NCI-H526 treated with DMSO at 0.1 percent for 48 hours (cell line): Measurements from ENCODE around the gene SNAI1.
"Not testable (repeated sequence)": the region's sequence is repeated elsewhere in the genome, so short reads cannot be mapped to it uniquely, and the experiment has no call there.

Experiments used
- DNase-seq: peaks from one replicate; lab custom pipeline; 2025; lab: John Stamatoyannopoulos, UW

SNAI1 gene

GRCh38 chr20:49987015-49987867, 4.5 kb downstream of the SNAI1 start:
- no peak for DNase-seq

- no peak for DNase-seq
These were observed 5.3 kb downstream of the SNAI1 start for GRCh38 chr20:49987868-49988690.

DNA sequence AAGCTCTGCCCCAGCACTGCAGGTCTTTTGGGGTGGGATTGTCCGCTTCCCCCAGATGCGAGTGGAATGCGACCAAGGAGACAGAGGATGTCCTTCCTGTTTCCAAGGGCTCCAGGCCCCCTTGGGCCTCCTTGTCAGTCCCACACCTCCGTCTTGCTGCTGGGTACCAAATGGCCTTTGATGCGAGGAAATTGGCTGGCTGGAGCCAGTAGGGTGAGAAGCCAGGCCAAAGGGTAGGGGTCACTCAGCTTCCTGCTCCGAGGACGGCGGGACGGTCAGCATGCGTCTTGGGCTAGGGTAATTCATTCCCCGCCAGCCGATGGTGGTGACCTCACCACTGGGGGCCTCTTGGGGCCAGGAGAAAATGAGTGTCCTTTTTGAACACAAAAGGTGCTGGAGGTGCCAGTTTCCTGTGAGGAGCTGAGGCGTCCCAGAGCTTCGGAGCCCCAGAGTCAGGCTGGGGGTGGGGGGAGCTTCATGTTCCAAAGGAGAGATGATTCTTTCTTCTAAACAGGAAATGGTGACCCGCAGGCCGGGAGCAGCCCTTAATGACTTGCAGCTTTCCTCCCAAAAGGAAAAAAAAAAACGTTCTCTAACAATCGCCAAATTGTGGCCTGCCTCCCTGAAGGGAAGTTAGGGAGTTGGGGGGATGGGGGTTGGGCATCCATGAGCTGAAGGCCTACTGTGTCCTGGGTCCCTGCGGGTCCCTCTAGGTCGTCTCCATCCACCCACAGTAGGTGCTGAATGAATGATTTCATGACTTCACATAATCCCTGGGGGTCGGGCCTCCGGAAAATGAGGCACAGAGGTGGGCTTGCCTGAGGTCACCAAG, 6.7 kb downstream of the SNAI1 start:
- DNase-seq, result no peak

- no peak for DNase-seq
These were observed 7.5 kb downstream of the SNAI1 start for GRCh38 chr20:49990271-49990720.

GRCh38 chr20:49993301-49993751, 10.5 kb downstream of the SNAI1 start:
- no peak for DNase-seq

DNA sequence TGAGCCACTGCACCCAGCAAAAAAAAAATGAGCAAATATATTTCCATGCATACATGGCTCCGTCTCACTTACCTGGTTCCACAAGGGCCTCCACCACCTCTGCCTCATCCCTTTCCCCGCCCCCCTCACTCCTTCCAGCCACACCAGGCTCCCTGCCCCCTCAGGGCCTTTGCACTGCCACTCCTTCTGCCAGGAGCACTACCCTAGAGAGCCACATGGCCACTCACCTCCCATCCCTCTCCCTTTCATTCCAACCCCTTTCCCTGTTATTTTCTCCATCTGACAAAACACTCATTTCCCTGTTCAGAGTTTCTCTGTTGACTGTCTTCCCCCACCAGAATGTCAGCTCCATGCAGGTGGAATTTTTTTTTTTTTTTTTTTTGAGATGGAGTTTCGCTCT, 12.8 kb downstream of the SNAI1 start:
- no peak for DNase-seq

DNA sequence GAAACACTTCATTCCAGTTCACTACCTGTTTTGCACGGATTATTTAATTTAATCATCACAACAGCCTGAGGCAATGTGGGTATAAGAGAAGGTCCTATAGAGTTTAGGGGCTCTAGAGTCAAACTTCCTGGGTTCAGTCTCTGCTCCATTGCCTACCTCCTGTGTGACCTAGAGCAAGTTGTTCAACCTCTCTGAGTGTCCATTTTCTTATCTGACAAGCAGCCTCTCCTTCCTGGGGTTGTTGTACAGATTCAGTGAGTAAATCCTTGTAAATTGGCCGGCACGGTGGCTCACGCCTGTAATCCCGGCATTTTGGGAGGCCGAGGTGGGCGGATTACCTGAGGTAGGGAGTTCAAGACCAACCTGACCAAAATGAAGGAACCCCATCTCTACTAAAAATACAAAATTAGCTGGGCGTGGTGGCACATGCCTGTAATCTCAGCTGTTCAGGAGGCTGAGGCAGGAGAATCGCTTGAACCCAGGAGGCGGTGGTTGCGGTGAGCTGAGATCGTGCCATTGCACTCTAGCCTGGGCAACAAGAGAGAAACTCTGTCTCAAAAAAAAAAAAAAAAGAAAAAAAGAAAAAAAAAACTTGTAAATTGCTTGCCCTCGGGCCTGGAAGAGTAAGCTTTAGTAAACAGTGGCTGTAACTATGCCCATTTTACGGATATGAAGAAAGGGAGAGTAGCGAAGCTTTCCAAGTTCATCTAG, 15.9 kb downstream of the SNAI1 start:
- not testable (repeated sequence) for DNase-seq

DNA sequence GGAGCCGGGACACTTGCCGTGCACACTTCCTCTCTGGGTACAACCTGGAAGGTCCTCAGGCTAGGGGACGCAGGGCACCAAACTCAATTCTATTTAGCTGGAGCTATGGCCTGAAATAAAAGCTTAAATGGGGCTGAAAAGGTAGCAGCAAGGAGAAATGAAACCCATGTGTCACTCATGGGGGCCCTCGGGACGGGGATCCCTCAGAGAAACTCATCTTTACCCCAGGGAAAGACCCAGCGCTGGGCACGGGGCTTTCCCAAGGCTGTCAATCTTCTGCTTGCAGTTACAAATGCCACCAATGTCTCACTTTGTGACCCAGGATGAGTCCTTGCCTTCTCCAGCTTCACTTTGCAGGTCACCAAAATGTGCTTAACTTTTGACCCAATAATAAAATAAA, 16.5 kb downstream of the SNAI1 start:
- DNase-seq, result no peak

DNA sequence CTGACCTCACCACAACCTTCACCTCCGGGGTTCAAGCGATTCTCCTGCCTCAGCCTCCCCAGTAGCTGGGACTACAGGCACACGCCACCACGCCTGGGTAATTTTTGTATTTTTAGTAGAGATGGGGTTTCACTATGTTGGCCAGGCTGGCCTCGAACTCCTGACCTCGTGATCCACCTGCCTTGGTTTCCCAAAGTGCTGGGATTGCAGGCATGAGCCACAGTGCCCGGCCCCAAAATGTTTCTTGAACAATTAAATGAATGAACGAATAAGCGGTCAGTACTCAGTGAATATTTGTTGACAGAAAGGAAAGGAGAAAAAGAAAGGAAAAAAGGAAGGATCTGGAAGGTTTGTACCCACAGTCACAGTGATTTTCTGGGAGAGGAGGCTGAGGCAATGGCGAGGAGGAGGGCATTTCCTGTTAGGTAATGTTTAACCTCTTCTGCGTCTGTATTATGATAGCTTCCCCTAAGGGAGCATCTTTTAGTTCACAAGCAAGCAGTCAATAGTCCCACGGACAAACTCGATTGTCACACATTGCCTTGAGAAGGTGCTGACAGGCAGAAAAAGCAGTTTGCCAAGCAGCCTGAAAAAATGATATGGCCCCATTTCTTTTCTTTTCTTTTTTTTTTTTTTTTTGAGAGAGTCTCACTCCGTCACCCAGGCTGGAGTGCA, 17.9 kb downstream of the SNAI1 start:
- DNase-seq, result not testable (repeated sequence)

DNA sequence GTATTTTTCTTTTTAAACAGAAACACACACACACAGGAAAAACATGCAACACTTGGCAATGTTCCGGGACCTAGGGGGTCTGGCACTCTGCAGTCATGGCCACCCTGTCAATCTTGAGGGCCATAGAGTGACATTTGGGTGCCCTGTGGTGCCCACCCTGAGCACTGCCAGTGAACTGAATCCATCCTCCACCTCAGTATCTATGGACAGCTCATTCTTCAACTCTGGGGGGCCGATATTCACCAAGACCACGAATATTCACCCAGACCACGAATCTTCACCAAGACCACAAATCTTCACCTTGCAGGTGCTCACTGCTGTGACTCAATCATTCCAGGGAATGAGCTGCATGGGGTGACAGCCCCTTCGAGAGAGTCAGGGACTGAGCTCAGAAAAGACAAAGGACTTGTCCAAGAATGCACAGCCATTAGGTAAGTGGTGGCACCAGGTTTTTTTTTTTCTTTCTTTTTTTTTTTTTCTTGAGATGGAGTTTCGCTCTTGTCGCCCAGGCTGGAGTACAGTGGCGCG, 19.1 kb downstream of the SNAI1 start:
- DNase-seq, result no peak

DNA sequence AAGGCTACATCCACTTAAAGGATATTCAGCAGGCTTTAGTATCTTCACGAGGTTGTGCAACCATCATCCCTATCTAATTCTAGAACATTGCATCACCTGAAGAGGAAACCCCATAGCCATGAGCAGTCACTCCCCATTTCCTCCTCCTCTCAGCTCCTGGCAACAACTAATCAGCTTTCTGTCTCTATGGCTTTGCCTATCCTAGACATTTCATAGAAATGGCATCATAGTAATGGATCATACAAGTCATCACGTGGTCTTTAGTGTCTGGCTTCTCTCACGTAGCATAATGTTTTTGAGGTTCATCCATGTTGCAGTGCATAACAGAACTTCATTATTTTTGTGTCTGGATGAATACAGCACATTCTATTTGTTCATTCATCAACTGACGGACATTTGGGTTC, 20.5 kb downstream of the SNAI1 start:
- no peak for DNase-seq

GRCh38 chr20:50004229-50004628, 21.4 kb downstream of the SNAI1 start:
- no peak for DNase-seq

DNA sequence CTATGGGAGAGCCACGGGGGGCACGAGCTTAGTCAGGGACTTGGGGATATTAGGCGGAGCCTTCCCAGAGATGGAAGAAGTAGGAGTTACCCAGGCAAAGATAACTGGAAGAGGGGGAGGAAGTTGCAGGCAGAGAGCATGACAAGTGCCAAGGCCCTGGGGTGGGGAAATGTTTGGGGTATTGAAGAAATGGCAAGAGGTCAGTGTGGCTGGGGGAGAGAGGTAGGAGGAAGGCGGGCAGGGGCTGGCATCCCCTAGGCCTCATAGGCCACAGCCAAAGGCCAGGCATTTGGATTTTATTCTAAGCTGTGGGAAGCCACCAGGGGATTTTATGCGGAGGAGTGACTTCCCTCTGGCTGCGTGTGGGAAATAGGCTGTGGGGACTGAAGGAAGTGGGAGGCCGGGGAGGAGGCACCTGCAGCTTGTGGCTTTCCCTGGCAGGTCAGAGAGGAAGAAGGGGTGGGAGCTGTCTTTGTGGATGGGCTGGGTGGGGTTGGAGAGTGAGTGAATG, 22.7 kb downstream of the SNAI1 start:
- no peak for DNase-seq

GRCh38 chr20:50007369-50007768, 24.6 kb downstream of the SNAI1 start:
- DNase-seq, result no peak

DNA sequence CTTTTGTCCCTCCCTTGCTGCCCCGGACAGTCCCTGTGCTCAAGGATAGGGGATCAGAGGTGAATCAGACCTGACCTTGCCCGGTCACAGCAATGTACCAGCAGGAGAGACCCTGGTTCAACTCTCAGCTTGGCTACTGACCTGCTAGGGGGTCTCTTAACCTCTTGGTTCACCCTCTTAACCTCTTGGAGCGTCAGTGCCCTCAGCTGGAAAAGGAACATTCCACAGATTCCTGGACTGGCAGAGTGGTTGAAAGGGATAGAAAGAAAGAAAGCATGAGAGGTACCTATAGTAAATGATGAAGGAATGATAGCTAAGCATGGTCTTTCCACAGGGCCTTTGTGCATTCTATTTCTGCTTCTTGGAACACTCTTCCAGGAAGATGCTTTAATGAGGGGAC, 25.2 kb downstream of the SNAI1 start:
- DNase-seq, result no peak

DNA sequence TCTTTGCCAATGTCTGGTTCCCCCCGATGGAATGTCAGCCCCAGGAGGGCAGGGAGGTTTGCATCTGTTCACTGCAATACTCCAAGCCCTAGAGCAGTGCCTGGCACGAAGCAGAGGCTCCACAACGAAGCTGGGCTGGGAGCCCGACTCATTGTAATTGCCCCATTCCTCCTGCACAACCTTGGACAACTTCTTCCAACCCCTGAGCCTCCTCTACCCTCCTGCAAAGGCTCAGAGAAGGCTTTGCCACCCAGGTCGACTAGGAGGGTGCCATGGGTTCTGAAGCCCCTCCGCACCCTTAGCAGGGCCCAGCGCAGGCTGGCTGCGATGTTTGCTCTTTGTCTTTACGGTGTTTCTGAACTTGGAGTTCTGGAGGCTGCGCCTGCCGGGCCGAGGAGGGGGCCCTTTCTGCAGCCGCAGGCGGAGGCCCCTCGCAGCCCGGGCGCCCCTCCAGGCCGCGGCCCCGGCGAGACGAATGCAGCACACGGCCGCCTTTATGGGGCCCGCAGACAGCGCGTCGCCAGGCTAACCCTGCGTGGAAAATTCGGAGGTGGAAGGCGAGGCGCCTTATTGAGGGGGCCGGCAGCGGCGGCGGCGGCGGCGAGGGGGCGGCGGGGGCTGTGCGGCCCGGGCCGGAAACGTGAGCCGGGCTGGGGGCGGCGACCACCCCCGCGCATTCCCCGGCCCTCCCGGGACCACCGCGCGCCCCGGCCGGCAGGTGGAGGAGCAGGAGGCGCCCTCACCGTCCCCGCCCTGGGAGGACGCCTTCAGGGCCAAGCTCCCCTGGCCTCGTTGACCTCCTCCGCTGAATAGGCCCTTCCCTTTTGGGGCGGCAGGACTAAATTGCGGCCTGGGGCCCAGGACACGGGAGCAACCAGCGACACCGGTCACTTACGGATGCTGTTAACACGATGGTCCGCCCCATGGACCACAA, 27.0 kb downstream of the SNAI1 start:
- DNase-seq, result no peak

GRCh38 chr20:50011597-50011996, 28.8 kb downstream of the SNAI1 start:
- DNase-seq, result not testable (repeated sequence)

- DNase-seq, result no peak
These were observed 29.8 kb downstream of the SNAI1 start for GRCh38 chr20:50012282-50013263.
